Forelimb muscle (tissue), 1 donor: Measurements from ENCODE around the gene CROCC. TPM values are rescaled to one million over a fixed set of nuclear protein-coding genes. Genes with fewer than 3 reads are reported as not detected.

Experiments
- DNase-seq: peaks from one replicate; pipeline ENCODE4 v3.0.0-alpha.2; 2013; ENCODE audit warnings: low read depth
- polyA plus RNA-seq: library from polyadenylated mRNA; unstranded; fragments of 120-200 nt; gene quantifications from one replicate; pipeline ENCODE4 v1.2.1, GENCODE V29; 2013; ENCODE audit not compliant: insufficient read length

Gene CROCC
- polyA plus RNA-seq, 1 donor = 22.9 TPM

DNA sequence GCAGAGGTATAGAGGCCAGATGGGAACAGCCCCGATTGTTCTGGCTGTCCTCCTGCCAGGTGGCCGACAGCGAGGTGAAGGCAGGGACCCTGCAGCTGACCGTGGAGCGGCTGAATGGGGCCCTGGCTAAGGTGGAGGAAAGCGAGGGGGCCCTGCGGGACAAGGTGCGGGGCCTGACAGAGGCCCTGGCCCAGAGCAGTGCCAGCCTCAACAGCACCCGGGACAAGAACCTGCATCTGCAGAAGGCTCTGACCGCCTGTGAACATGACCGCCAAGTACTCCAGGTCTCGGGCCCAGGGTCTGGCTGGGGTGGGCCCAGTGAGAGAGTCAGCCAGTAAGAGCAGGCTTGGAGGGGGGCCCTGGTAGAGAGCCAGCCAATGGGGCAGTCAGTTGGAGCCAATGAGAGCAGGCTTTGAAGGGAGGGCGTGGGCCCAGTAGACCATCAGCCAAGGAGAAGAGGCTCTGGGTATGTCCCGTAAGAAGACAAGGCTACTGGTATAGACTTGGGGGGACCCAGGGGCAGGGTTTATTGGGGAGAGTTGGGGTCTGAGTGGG lies 47.4 kb downstream of the CROCC start:
- no peak for DNase-seq

DNA sequence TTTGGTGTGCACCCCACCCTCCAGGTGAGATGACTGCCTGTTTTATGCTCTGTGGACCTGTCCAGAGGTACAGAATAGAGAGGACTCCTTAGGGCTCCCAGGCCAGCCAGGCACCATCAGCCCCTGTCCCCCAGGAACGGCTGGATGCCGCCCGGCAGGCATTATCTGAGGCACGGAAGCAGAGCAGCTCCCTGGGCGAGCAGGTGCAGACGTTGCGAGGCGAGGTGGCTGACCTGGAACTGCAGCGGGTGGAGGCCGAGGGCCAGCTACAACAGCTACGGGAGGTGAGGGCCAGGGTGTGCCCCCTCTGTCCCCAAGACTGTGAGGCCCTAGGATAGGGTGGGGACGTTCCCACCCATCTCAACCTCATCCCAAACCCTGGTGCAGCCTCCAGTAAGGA lies 47.9 kb downstream of the CROCC start:
- no peak for DNase-seq

- no peak for DNase-seq
Measured at GRCh38 chr1:16970132-16970910, 48.6 kb downstream of the CROCC start.

DNA sequence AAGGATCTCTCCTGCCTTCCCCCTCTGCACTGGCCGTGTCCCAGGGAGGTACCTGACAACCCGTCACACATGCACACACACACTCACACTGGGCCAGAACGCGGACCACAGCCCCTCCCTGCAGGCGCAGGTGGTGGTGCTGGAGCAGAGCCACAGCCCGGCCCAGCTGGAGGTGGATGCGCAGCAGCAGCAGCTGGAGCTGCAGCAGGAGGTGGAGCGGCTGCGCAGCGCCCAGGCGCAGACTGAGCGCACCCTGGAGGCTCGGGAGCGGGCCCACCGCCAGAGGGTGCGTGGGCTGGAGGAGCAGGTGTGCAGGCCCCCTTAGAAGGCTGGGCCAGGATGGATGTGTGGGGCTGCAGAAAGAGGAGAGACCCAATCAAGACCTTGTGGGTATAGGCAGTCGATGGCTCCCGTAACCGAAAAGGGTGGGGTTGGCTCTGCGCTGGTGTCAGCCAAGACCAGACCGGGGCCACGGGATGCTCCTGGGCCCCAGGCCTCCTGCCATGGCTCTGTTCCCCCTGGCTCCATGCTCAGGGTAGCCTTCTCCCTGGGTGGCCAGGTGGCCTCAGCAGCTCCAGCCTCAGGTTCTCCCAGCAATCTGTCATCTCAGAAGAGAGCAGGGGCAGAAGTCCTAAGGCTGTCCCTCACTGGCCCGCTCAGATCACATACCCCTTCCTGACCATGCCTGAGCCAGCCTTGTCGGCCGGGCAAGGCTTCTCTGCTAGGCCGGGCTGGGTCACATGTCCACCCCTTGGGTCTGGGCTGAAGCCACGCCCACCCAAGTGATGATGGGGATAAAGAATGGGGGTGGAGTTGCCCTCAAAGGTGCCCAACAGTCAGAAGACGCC lies 49.8 kb downstream of the CROCC start:
- DNase-seq = no peak

DNA sequence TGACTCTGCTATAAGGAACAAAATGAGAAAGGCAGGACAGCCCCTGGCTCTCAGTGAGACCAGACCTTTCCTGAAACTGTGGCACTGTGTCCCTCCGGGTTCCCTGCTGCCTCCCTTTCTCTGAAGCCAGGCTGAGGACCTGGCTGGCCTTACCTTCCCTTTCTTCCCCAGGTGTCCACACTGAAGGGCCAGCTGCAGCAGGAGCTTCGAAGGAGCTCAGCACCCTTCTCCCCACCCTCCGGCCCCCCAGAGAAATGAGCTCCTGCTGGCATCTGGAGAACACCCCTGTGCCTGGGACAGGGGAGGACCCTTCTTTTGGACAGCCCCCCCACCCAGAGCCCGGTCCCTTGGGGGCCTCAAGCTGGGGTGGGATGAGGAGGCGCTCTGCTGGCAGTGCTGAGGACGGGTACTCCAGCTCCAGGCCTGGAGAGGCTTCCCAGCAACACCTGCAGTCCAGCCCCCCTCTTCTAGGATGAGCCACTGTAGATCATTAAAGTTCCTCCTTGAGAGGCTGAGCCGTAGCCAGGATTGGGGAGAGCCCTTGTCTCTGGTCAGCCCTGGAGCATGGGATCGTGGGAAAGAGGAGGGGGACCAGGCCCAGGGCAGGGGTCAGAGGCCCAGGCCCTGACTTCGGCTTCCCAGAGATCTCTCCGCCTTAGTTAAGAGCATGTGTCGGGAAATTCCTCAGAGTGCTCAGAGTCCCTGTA lies 50.6 kb downstream of the CROCC start:
- DNase-seq = no peak

DNA sequence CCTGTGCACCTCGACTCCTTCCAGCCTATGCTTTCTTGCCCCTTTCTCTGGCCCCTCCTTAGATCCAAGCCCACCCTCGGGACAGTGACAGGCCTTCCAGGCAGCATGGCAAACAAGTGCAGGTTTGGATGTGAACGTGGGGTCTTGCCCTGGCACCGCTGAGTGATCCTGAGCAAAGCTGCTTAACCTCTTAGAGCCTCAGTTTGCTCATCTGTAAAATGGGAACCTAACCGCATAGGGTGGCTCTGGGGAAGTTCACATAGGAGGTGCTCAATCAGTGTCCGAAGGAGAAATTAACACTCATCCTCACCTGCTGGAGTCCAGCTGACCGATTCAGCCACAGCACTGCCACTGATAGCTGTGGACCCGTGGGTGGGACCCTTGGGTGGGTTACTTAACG lies 51.5 kb downstream of the CROCC start:
- DNase-seq = no peak

- no peak for DNase-seq
Measured at GRCh38 chr1:16975211-16975610, 53.5 kb downstream of the CROCC start.

- DNase-seq = no peak
Measured at GRCh38 chr1:16975838-16976237, 54.1 kb downstream of the CROCC start.

DNA sequence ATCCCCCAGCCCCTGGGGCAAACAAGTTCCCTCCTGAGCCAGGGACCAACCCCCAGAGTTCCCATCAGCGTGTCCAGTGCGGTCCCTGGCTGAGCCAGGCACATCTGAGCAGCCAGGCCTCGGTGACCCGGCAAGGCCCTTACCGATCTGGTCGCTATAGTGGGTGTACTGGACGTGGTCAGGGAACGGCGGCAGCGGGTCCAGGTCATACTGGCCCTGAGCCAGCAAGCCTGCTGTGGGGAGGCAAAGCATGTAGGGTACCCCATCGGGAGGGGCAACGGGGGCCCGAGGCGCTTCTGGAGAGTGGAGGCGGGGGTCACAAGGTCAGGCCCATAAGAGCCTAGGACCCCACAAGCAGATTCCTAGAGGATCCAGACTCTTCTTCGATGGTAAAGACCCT lies 55.2 kb downstream of the CROCC start:
- DNase-seq = no peak

DNA sequence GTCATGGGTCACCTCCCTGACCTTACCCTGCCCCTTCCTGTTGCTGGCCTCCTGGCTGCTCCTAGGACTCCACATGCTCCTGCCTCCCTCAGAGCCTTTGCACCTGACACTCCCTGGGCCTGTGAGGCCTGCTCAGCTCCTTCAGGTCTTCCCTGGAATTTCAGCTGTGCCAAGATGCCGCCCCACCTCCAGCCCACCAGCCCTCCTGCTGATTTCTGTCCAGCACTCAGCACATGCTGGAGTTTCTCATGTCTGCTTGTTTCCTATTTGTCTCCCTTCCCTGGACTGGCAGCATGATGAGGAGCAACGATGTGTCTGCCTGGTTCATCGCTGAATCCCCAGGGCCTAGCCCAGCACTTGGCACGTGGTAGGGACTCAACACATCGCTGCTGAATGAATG lies 55.6 kb downstream of the CROCC start:
- DNase-seq = no peak

- no peak for DNase-seq
Measured at GRCh38 chr1:16978139-16978538, 56.4 kb downstream of the CROCC start.

DNA sequence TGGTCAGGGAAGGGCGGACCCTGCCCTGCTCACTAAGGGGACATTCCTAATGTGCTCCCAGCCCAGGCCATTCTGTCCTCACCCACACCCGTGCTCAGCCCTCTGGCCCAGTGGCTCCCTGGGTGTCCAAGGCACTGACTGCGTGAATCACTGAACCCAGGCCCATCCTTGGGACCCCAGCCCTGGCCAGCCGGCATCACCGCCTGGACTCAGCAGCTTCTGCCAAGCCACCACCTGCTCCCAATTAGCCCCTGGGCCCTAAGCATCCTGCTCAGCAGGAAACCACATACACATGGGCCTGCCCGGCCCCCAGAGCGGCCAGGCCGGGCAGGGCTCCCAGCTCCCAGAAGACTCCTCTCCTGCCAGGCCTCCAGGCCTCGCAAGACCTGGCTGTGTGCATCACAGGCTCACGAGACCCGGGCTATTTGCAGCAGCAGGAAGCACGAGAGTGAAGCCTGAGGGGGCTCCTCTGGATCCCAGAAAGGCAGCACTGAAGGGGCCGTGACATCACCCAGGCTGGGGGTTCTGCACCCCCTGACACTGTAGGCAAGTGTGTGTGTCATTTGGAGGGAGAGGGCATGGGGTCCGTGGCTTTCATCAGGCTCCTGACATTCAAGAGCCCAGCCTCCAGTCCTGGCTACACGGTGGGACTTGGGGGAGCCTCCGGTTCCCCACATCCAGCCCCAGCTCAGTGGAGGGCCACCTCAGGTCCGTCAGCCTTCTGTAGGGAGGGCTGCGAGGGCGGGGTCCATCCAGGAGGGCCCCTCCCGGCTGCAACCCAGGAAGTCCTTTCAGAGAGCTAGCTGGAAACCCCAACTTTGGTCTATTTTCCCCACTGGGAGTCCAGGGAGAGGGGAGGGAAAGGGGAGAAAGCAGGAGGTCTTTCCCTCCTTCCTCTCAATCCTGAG lies 57.1 kb downstream of the CROCC start:
- DNase-seq = no peak

DNA sequence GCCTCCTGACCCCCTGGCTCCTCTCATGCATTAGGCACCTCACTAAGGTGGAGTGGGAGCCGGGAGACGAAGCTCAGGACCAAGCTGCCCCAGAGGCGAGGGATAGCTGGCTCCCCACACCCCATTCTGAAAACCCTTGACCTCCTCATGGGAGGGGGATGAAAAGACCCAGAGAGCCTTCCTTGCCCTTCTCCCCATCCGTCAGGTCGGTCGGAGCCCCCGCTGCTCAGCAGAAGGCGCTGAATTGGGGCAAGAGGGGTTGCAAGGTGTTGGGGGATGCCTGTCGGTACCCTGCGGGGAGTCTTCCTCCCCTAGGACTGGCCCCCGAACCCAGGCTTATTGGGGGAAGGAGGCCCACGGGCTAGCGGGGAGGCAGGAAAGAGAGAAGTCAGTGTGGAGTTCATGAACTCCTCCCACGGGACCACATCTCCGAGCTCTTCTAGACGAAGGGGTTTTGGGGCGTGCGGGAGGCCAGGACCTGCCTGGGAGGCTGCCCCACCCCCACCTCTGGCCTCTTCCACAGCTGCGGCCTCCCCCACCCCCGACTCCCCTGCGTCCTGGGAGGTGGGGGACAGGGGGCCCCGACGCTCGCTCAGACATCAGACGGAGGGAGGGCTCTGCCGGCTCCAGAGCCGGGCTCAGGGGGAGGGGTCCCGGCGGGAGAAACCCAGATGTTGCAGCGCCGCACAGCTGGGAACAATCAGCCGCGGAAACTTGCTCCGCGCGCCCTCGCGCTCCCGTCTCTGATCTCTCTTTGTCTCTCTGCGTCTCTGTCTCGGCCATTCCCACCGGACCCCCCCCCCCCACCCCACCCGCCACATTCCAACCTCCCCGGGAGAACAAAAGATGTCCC lies 58.0 kb downstream of the CROCC start:
- no peak for DNase-seq

- DNase-seq = no peak
Measured at GRCh38 chr1:16980473-16981268, 58.9 kb downstream of the CROCC start, which contains the start of gene MFAP2. TSS of gene MFAP2 (minus strand) at chr1:16980620. CDS start at chr1:16978273, 2,347 bp downstream.

GRCh38 chr1:16981269-16981849 lies 59.6 kb downstream of the CROCC start:
- no peak for DNase-seq

- no peak for DNase-seq
Measured at GRCh38 chr1:16982902-16983301, 61.2 kb downstream of the CROCC start.

GRCh38 chr1:16983649-16984048 lies 61.9 kb downstream of the CROCC start:
- DNase-seq = no peak

- DNase-seq = no peak
Measured at GRCh38 chr1:16984717-16985116, 63.0 kb downstream of the CROCC start.

- no peak for DNase-seq
Measured at GRCh38 chr1:16986113-16986512, 64.4 kb downstream of the CROCC start.
